Duodenal mucosa (tissue), 2 donors: Measurements from ENCODE around the gene PCDHGA1.
"Not testable (repeated sequence)": the region's sequence is repeated elsewhere in the genome, so short reads cannot be mapped to it uniquely, and the experiment has no call there.

ENCODE experiments used
- H3K27ac ChIP-seq: one replicate; pipeline ENCODE4 v1.7.0; 2013; ENCODE audit warnings: low read depth, low read length
- H3K27me3 ChIP-seq, 2 donors: one replicate each; pipeline ENCODE4 v1.7.0; 2013; ENCODE audit warnings: low read length in 2 of 2, control low read depth in 1 of 2; ENCODE audit not compliant: insufficient read depth in 2 of 2, control insufficient read depth in 1 of 2
- H3K36me3 ChIP-seq, 2 donors: one replicate each; pipeline ENCODE4 v1.7.0; 2013; ENCODE audit warnings: low read length in 2 of 2, control low read depth in 1 of 2; ENCODE audit not compliant: insufficient read depth in 2 of 2, control insufficient read depth in 1 of 2
- H3K4me1 ChIP-seq, 2 donors: one replicate each; pipeline ENCODE4 v1.7.0; 2013; ENCODE audit warnings: low read length in 2 of 2, control low read depth in 1 of 2; ENCODE audit not compliant: insufficient read depth in 2 of 2, control insufficient read depth in 1 of 2
- H3K4me3 ChIP-seq, 2 donors: one replicate each; pipeline ENCODE4 v1.7.0; 2013; ENCODE audit warnings: low read length in 2 of 2, low read depth in 1 of 2
- H3K9ac ChIP-seq, 2 donors: one replicate each; pipeline ENCODE4 v1.7.0; 2013; ENCODE audit warnings: low read length in 2 of 2, low read depth in 1 of 2
- H3K9me3 ChIP-seq, 2 donors: one replicate each; pipeline ENCODE4 v1.7.0; 2013; ENCODE audit warnings: low read length in 2 of 2, control low read depth in 1 of 2; ENCODE audit not compliant: control insufficient read depth in 1 of 2

PCDHGA1 gene

GRCh38 chr5:141422742-141423291, 92.5 kb downstream of the PCDHGA1 start:
- Histone ChIP-seq H3K36me3 (peaks cover 3 to 4% of the 10 kb centered on the region in 2 donors), H3K27ac (no peak overlapping the region), H3K9me3 (peaks cover 65 to 96% of the 10 kb centered on the region in 2 donors), H3K27me3 (peaks cover 0 to 8% of the 10 kb centered on the region in 2 donors), H3K4me1 (no peaks in the 10 kb centered on the region), H3K9ac (no peak overlapping the region), H3K4me3 (no peak overlapping the region)

GRCh38 chr5:141427783-141428426, 97.6 kb downstream of the PCDHGA1 start:
- H3K4me1 ChIP-seq: no peaks in the 10 kb centered on the region
- H3K27ac ChIP-seq: no peak overlapping the region
- H3K36me3 ChIP-seq: no peaks in the 10 kb centered on the region
- H3K9me3 ChIP-seq: peaks cover 56 to 73% of the 10 kb centered on the region in 2 donors
- no peak overlapping the region for H3K9ac ChIP-seq
- H3K4me3 ChIP-seq: no peak overlapping the region
- no peaks in the 10 kb centered on the region for H3K27me3 ChIP-seq

- Histone ChIP-seq H3K9ac (no peak within 1 kb of the TSS), H3K9me3 (peaks cover 51 to 55% of the 10 kb centered on the region in 2 donors), H3K4me1 (no peaks in the 10 kb centered on the region), H3K4me3 (peak within 1 kb of the TSS; percentile 32 to 35), H3K27me3 (no peaks in the 10 kb centered on the region), H3K36me3 (no peaks in the 10 kb centered on the region), H3K27ac (no peak within 1 kb of the TSS)
Observed at GRCh38 chr5:141430332-141431113, 100.2 kb downstream of the PCDHGA1 start, which contains the start of gene PCDHGA12. TSS of gene PCDHGA12 (plus strand) at chr5:141430507. CDS start at chr5:141430760, 253 bp downstream.

GRCh38 chr5:141431286-141431685, 101.0 kb downstream of the PCDHGA1 start:
- Histone ChIP-seq H3K27me3 (no peaks in the 10 kb centered on the region), H3K4me3 (peak overlapping the region in 1 of 2 donors; percentile 32), H3K36me3 (no peaks in the 10 kb centered on the region), H3K4me1 (no peaks in the 10 kb centered on the region), H3K27ac (no peak overlapping the region), H3K9ac (no peak overlapping the region), H3K9me3 (peaks cover 43 to 49% of the 10 kb centered on the region in 2 donors)

- not testable (repeated sequence) for H3K36me3 ChIP-seq, H3K27ac ChIP-seq, H3K27me3 ChIP-seq, H3K9ac ChIP-seq, H3K4me1 ChIP-seq
- Histone ChIP-seq H3K9me3 (peaks cover 35 to 40% of the 10 kb centered on the region in 2 donors), H3K4me3 (peak overlapping the region in 1 of 2 donors; percentile 9)
Observed at GRCh38 chr5:141432308-141432707, 102.0 kb downstream of the PCDHGA1 start.

GRCh38 chr5:141432726-141433125, 102.4 kb downstream of the PCDHGA1 start:
- not testable (repeated sequence) for H3K27me3 ChIP-seq, H3K4me3 ChIP-seq, H3K9ac ChIP-seq, H3K4me1 ChIP-seq, H3K36me3 ChIP-seq, H3K27ac ChIP-seq
- peaks cover 31 to 36% of the 10 kb centered on the region in 2 donors for H3K9me3 ChIP-seq

- peaks cover 21 to 29% of the 10 kb centered on the region in 2 donors for H3K9me3 ChIP-seq
- H3K27me3 ChIP-seq: no peaks in the 10 kb centered on the region
- no peak overlapping the region for H3K27ac ChIP-seq
- H3K4me1 ChIP-seq: no peaks in the 10 kb centered on the region
- H3K9ac ChIP-seq: no peak overlapping the region
- H3K4me3 ChIP-seq: no peak overlapping the region
- no peaks in the 10 kb centered on the region for H3K36me3 ChIP-seq
Observed at GRCh38 chr5:141434006-141434405, 103.7 kb downstream of the PCDHGA1 start.

GRCh38 chr5:141437221-141437620, 106.9 kb downstream of the PCDHGA1 start:
- no peaks in the 10 kb centered on the region for H3K4me1 ChIP-seq
- no peak overlapping the region for H3K4me3 ChIP-seq
- no peak overlapping the region for H3K9ac ChIP-seq
- H3K27ac ChIP-seq: no peak overlapping the region
- H3K27me3 ChIP-seq: no peaks in the 10 kb centered on the region
- peaks cover 13 to 25% of the 10 kb centered on the region in 2 donors for H3K9me3 ChIP-seq
- H3K36me3 ChIP-seq: no peaks in the 10 kb centered on the region

- H3K27me3 ChIP-seq: no peaks in the 10 kb centered on the region
- H3K4me1 ChIP-seq: no peaks in the 10 kb centered on the region
- no peak overlapping the region for H3K4me3 ChIP-seq
- H3K36me3 ChIP-seq: no peaks in the 10 kb centered on the region
- H3K9me3 ChIP-seq: peaks cover 9 to 17% of the 10 kb centered on the region in 2 donors
- no peak overlapping the region for H3K9ac ChIP-seq
- no peak overlapping the region for H3K27ac ChIP-seq
Observed at GRCh38 chr5:141439411-141440141, 109.3 kb downstream of the PCDHGA1 start.
